Vagina (tissue), 2 donors: ENCODE data around the gene ASPG.

ENCODE experiments used
- CTCF ChIP-seq, 3 experiments: fragments of 450-650 bp in 2 of 3; fragments of 200-600 bp in 1 of 3; sonication (generic) in 1 of 3; IDR thresholded peaks; one replicate each; pipeline ENCODE4 v1.5.1; 2017 to 2019; ENCODE audit warnings: antibody characterized with exemption in 3 of 3, mild to moderate bottlenecking in 2 of 3, moderate library complexity in 2 of 3
- POLR2A ChIP-seq, 2 donors: fragments of 450-650 bp; IDR thresholded peaks; one replicate each; pipeline ENCODE4 v1.6.1; 2017; ENCODE audit warnings: antibody characterized with exemption in 2 of 2, mild to moderate bottlenecking in 2 of 2, moderate library complexity in 2 of 2

GRCh38 chr14:104096751-104097700 is 11.5 kb downstream of the ASPG start:
- TF ChIP-seq CTCF (IDR thresholded peaks at IDR 0.05): no peak
- TF ChIP-seq POLR2A (IDR thresholded peaks at IDR 0.05): no peak
